Activated effector memory CD4-positive, alpha-beta T cell treated with anti-CD3 and anti-CD28 coated beads, Interleukin-2, amount 50 U/mL, for 16 hours (primary cell): ENCODE measurements around the gene OR4E1.
"Not testable (repeated sequence)": the region's sequence is repeated elsewhere in the genome, so short reads cannot be mapped to it uniquely, and the experiment has no call there.

Source experiments
- DNase-seq: peaks from one replicate; pipeline ENCODE4 v3.0.0-alpha.2; 2020

OR4E1 gene

GRCh38 chr14:21652209-21652808 lies 21.3 kb downstream of the OR4E1 start:
- no peak for DNase-seq

DNA sequence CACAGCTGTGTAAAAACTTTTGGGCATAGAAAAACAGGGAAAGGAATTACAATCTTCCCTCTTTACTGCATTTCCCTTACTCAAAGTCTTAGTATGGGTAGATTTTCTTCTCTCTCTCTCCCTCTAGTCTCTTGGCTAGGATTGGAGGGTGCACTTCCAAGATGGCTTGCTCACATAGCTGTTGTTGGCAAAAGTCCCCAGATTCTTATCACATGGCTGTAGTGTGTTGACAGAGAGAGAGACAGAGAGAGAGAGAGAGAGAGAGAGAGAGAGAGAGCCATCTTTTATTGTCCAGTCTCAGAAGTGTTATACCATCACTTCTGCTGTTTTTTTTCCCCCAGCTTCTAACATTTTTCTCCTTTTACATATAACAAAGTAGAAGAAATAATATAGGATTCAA lies 26.2 kb downstream of the OR4E1 start:
- no peak for DNase-seq

DNA sequence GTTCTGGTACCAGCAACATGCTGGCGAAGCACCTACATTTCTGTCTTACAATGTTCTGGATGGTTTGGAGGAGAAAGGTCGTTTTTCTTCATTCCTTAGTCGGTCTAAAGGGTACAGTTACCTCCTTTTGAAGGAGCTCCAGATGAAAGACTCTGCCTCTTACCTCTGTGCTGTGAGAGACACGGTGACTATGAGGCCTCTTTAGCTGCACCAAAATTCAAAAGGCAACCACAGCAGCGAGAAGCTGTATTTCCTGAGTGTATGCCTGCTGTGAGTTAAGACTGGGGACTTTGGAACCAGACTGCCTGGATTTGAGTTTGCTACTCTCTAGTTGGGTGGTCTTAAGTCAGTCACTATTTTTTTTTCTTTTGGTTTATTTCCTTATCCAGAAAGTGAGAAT lies 30.2 kb downstream of the OR4E1 start:
- DNase-seq, result no peak

DNA sequence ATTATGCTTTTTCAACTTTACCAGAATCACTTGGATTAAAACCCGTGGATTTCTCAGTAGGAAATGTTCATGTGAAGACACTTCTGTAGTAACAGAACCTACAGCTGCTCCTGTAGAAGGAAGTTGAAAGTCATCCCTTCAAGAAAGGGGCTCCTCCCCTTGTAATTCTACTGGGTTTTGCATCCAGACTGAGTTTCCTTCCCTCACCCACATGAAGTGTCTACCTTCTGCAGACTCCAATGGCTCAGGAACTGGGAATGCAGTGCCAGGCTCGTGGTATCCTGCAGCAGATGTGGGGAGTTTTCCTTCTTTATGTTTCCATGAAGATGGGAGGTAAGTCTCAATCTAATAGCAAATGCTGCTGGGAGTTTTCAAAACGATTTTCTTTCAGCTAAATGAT lies 30.9 kb downstream of the OR4E1 start:
- no peak for DNase-seq

- DNase-seq, result no peak
Observed at GRCh38 chr14:21634840-21635239, 38.8 kb downstream of the OR4E1 start, which contains the start of gene OR10G2. Gene OR10G2, minus strand, starts transcription at chr14:21634940. Its CDS starts 98 bp downstream, at chr14:21634842.

DNA sequence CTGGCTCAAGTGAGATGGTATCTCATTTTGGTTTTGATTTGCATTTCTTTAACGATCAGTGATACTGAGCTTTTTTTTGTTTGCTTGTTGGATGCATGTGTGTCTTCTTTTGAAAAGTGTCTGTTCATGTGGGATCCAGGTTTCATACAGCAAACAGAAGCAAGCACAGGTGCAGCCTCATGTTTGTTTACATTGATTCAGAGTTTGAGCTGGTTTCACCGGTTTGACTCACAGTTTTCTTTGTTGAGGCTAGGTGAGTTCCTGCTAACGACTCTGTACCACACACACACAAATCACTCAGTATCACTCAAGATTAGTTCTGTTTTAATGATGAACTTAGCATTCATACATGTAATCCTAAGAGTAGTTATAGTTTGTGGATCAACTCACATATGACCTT lies 42.5 kb downstream of the OR4E1 start:
- DNase-seq, result no peak

- not testable (repeated sequence) for DNase-seq
Observed at GRCh38 chr14:21630503-21630902, 43.1 kb downstream of the OR4E1 start.

- DNase-seq, result no peak
Observed at GRCh38 chr14:21626491-21627230, 47.0 kb downstream of the OR4E1 start.
